ENCODE measurements around the gene ZDHHC8. TPM values are rescaled to one million over a fixed set of nuclear protein-coding genes. Genes with fewer than 3 reads are reported as not detected.

ZDHHC8 gene
- total and polyA plus RNA-seq, 10 donors = 12.7 to 71.5 (median 33.6) TPM

DNA sequence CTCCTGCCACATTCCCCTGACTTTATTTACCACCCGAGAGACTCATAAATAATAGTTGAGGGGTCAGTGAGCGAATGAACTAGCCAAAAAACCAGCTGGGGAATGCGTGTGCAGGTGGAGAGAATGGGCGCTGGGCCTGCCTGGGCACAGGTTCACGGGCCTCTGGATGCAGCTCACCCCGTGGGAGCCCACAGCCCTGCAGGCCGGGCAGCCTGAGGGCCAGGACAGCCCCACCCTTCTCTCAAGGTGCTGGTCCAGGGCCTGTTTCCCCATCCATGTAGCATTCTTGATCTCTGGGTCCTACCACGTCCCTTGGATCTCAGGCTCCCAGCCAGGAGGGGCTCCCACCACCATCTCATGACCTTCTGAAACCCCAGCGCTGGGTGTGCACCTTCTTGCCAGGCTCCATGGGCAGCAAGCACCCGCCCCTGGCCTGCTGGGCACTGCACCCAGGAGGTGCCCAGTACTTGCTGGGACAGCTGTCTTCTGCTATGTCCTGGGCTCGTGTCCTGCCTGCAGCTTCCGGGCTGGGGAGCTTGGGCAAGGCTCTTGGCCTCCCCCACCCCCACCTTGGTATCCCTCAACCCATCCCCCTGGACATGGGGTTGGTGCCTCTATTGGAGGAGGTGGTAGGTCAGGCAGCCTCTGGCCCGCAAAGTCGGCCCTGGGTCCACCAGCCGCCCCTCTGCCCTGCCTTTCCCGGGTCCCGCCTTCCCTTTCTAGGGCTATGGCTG lies 62.3 kb downstream of the ZDHHC8 start:
- intact Hi-C loops (cut with DNase I; ENCODE audit: low total_unique reads) = no loop called here
- WGBS, 5 donors = 77 to 89% (median 84%) methylated on average over 10 to 17 of the region's 17 CpGs
- no peaks in the 10 kb centered on the region for H3K4me1 ChIP-seq
- H3K27ac ChIP-seq = no peak overlapping the region
- H3K27me3 ChIP-seq (replicated peaks in 1 of 7) = no peaks in the 10 kb centered on the region
- H3K4me3 ChIP-seq = no peak overlapping the region
- no peak for DNase-seq
- H3K9me3 ChIP-seq = no peaks in the 10 kb centered on the region
- no peaks in the 10 kb centered on the region for H3K36me3 ChIP-seq
- TF ChIP-seq, protein P1, sequence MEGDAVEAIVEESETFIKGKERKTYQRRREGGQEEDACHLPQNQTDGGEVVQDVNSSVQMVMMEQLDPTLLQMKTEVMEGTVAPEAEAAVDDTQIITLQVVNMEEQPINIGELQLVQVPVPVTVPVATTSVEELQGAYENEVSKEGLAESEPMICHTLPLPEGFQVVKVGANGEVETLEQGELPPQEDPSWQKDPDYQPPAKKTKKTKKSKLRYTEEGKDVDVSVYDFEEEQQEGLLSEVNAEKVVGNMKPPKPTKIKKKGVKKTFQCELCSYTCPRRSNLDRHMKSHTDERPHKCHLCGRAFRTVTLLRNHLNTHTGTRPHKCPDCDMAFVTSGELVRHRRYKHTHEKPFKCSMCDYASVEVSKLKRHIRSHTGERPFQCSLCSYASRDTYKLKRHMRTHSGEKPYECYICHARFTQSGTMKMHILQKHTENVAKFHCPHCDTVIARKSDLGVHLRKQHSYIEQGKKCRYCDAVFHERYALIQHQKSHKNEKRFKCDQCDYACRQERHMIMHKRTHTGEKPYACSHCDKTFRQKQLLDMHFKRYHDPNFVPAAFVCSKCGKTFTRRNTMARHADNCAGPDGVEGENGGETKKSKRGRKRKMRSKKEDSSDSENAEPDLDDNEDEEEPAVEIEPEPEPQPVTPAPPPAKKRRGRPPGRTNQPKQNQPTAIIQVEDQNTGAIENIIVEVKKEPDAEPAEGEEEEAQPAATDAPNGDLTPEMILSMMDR (IDR thresholded peaks at IDR 0.05 in 8 of 11, conservative IDR thresholded peaks at IDR 0.05 in 3 of 11) = no peak
- TF ChIP-seq POLR2A (IDR thresholded peaks at IDR 0.05) = no peak
- TF ChIP-seq POLR2AphosphoS5 (IDR thresholded peaks at IDR 0.05) = no peak

DNA sequence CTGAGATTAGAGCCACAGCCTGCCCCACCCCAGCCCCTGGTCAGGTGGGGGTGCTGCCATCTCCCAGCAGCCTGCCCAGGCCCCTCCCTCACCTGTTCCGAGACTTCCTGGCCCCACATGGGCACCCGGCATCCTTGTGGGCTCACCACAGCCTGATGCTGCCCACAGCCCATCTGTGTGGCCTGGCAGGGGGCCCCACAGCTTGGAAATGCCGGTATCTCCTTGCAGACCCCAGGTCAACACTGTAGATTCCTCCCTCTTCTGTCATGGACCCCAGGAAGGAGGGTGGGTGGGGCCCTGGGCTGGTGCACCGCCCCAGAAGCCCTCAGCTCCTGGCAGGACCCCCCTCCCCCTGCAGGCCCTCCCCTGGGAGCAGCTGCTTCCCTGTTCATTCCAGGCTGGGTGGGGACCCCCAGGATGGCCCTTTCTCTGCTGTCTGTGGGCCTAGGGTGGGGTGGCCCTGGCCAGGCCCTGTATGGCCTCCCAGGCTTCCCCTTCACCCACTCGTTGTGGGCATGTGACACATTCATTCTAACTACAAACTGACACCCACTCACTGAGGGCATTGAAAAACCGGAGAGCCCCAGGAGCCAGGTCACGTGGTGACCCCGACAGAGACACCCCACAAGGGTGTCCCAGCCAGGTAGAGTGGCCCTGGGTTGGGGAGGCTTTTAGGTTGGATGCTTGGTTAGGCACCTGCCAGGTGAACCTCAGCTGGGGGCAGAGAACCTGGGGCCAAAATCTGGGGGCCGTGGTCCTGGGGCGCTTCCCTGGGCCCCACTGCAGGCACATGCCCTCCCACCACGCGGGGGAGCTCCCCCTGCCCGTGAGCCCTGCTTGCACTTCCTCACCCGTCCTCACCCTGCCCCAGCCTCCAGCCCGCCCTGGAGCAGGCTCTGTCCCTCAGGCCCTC lies 63.3 kb downstream of the ZDHHC8 start:
- 55 to 69% (median 65%) methylated on average over 9 to 15 of the region's 15 CpGs for WGBS, 5 donors
- TF ChIP-seq POLR2AphosphoS5 (IDR thresholded peaks at IDR 0.05) (no peak), POLR2A (IDR thresholded peaks at IDR 0.05) (no peak)
- TF ChIP-seq, protein P1 (IDR thresholded peaks at IDR 0.05 in 8 of 11, conservative IDR thresholded peaks at IDR 0.05 in 3 of 11) = no peak
- Histone ChIP-seq H3K27ac (no peak overlapping the region), H3K9me3 (no peaks in the 10 kb centered on the region), H3K36me3 (no peaks in the 10 kb centered on the region), H3K4me1 (no peaks in the 10 kb centered on the region), H3K4me3 (no peak overlapping the region), H3K27me3 (replicated peaks in 1 of 7) (no peaks in the 10 kb centered on the region)
- intact Hi-C loops (cut with DNase I; ENCODE audit: low total_unique reads) = no loop called here
- no peak for DNase-seq

DNA sequence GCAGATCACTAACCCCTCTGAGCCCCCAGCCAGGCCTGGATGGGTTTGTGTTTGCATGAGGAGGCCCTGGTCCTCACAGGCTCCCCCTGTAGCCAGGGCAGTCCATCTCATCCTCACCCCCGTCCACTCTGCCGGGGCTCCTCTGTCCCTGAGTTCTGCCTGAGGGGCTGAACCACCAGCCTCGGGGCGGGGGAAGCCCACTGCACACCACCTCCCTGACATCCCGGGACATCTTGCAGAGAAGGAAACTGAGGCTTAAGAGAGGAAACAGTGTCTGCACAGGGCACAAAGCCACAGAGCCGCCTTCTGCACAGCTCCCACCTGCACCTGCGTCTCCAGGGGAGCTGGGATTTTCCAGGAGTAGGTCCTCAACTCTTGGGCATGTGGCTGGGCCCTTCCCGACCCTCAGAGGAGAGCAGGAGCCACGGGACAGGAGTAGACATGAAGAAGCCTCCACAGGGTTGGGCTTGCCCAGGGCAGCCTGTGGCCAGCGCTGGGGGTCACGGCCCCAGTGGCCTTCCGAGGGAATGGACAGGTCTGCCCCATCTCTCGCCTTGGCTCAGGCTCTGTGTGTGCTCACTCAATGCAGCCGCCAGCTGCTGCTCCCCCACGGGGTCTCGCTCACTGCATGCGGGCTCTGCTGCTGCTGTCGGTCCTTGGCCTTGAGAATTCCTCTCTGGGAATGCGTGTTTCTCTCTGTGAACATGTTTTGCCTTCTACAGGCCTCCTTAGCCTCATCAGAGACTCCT lies 64.7 kb downstream of the ZDHHC8 start:
- H3K27ac ChIP-seq = no peak overlapping the region

More for the DNA sequence above, 64.7 kb downstream of the ZDHHC8 start:
- Histone ChIP-seq H3K27me3 (replicated peaks in 1 of 7) (no peaks in the 10 kb centered on the region), H3K4me1 (peaks cover 0 to 5% (median 0%) of the 10 kb centered on the region in 6 donors), H3K36me3 (no peaks in the 10 kb centered on the region), H3K4me3 (no peak overlapping the region), H3K9me3 (no peaks in the 10 kb centered on the region)
- DNase-seq = no peak
- TF ChIP-seq POLR2AphosphoS5 (IDR thresholded peaks at IDR 0.05) (no peak), POLR2A (IDR thresholded peaks at IDR 0.05) (no peak)
- TF ChIP-seq, protein P1 (IDR thresholded peaks at IDR 0.05 in 8 of 11, conservative IDR thresholded peaks at IDR 0.05 in 3 of 11) = no peak
- WGBS, 5 donors = 79 to 88% (median 84%) methylated on average over 14 to 19 of the region's 19 CpGs
- intact Hi-C loops (cut with DNase I; ENCODE audit: low total_unique reads) = no loop called here

Small RNA genes lying within 50 kb of the gene (microRNA-seq; reads per million reads assigned to microRNA genes)
- 0 to 0.36 (median 0) reads per million in 3 donors for gene MIR6816

Small RNA genes lying within 50 kb of the gene (small RNA-seq; reads per million reads assigned to genes)
- gene MIR6816 (0 reads per million in 4 donors), gene RF00599 (0 reads per million in 4 donors)

Other genes with a start within 250 kb of the ZDHHC8 start
- gene COMT, start 190.0 kb upstream of the ZDHHC8 start, total RNA-seq = 100 to 1,000 TPM in 5 of 7 donors, 10 to 100 TPM in 2; 86.4 to 216 (median 116) TPM
- 10 to 100 TPM; 63.5 to 98.0 (median 86.1) TPM for gene COMT, start 190.0 kb upstream of the ZDHHC8 start, polyA plus RNA-seq
- gene TXNRD2, start 190.0 kb upstream of the ZDHHC8 start, total RNA-seq = 10 to 100 TPM; 21.6 to 44.8 (median 34.9) TPM
- gene TXNRD2, start 190.0 kb upstream of the ZDHHC8 start, polyA plus RNA-seq = 10 to 100 TPM; 23.3 to 45.9 (median 45.0) TPM
- 10 to 100 TPM; 18.1 to 96.7 (median 29.5) TPM for gene ARVCF, start 115.0 kb upstream of the ZDHHC8 start, total RNA-seq
- gene ARVCF, start 115.0 kb upstream of the ZDHHC8 start, polyA plus RNA-seq = 10 to 100 TPM in 2 of 3 donors, 1 to 10 TPM in 1; 9.4 to 42.5 (median 10.4) TPM
- gene TANGO2, start 110.7 kb upstream of the ZDHHC8 start, total RNA-seq = 10 to 100 TPM; 35.9 to 72.2 (median 57.2) TPM
- gene TANGO2, start 110.7 kb upstream of the ZDHHC8 start, polyA plus RNA-seq = 10 to 100 TPM; 18.7 to 30.9 (median 21.6) TPM
- 10 to 100 TPM; 25.1 to 62.7 (median 36.1) TPM for gene DGCR8, start 51.6 kb upstream of the ZDHHC8 start, total RNA-seq
- 10 to 100 TPM in 2 of 3 donors, 1 to 10 TPM in 1; 7.8 to 17.1 (median 14.3) TPM for gene DGCR8, start 51.6 kb upstream of the ZDHHC8 start, polyA plus RNA-seq
- 100 to 1,000 TPM in 3 of 7 donors, 10 to 100 TPM in 4; 56.7 to 111 (median 88.5) TPM for gene RANBP1, start 15.7 kb upstream of the ZDHHC8 start, total RNA-seq
- 100 to 1,000 TPM in 2 of 3 donors, 10 to 100 TPM in 1; 52.6 to 106 (median 101) TPM for gene RANBP1, start 15.7 kb upstream of the ZDHHC8 start, polyA plus RNA-seq
- gene TRMT2A, start 14.6 kb upstream of the ZDHHC8 start, total RNA-seq = 10 to 100 TPM; 70.4 to 89.8 (median 79.3) TPM
- 100 to 1,000 TPM in 2 of 3 donors, 10 to 100 TPM in 1; 75.1 to 142 (median 132) TPM for gene TRMT2A, start 14.6 kb upstream of the ZDHHC8 start, polyA plus RNA-seq
- 1 to 10 TPM in 4 of 7 donors, under 1 TPM in 2, not detected in 1; 0.69 to 7.6 (median 1.8) TPM for gene CCDC188, start 19.3 kb downstream of the ZDHHC8 start, total RNA-seq
- 1 to 10 TPM in 2 of 3 donors, under 1 TPM in 1; 0.29 to 6.1 (median 1.7) TPM for gene CCDC188, start 19.3 kb downstream of the ZDHHC8 start, polyA plus RNA-seq
- 10 to 100 TPM in 2 of 7 donors, 1 to 10 TPM in 5; 4.5 to 11.8 (median 7.0) TPM for gene RTN4R, start 136.5 kb downstream of the ZDHHC8 start, total RNA-seq
- 1 to 10 TPM; 1.5 to 6.5 (median 2.8) TPM for gene RTN4R, start 136.5 kb downstream of the ZDHHC8 start, polyA plus RNA-seq
- gene DGCR6L, start 188.3 kb downstream of the ZDHHC8 start, total RNA-seq = 10 to 100 TPM; 25.6 to 49.9 (median 32.4) TPM
- 10 to 100 TPM; 50.0 to 70.0 (median 66.1) TPM for gene DGCR6L, start 188.3 kb downstream of the ZDHHC8 start, polyA plus RNA-seq